Left ventricle myocardium inferior (tissue), 1 donor: ENCODE results near the gene ITIH5. TPM values are rescaled to one million over a fixed set of nuclear protein-coding genes. Genes with fewer than 3 reads are reported as not detected.
"Not testable (repeated sequence)": the region's sequence is repeated elsewhere in the genome, so short reads cannot be mapped to it uniquely, and the experiment has no call there.

Experiments
- DNase-seq: peaks from one replicate; pipeline ENCODE4 v3.0.0-alpha.2; 2020
- H3K27ac ChIP-seq: fragments of 200-600 bp; replicated peaks from 2 replicates; pipeline ENCODE4 v1.8.0; 2021
- H3K27me3 ChIP-seq: fragments of 200-600 bp; 2 replicates; pipeline ENCODE4 v1.8.0; 2021; ENCODE audit warnings: low read depth
- H3K36me3 ChIP-seq: fragments of 200-600 bp; 2 replicates; pipeline ENCODE4 v1.8.0; 2021
- H3K4me1 ChIP-seq: fragments of 200-600 bp; 2 replicates; pipeline ENCODE4 v1.8.0; 2021
- H3K4me3 ChIP-seq: fragments of 200-600 bp; 2 replicates; pipeline ENCODE4 v1.8.0; 2021; ENCODE audit warnings: mild to moderate bottlenecking, moderate library complexity
- H3K9me3 ChIP-seq: fragments of 200-600 bp; replicated peaks from 2 replicates; pipeline ENCODE4 v1.8.0; 2021
- intact Hi-C: fragments of 100-400 bp; cut with micrococcal nuclease; formaldehyde crosslinking; loops from one replicate; pipeline ENCODE4 v1.11.0; 2022
- total RNA-seq: library from RNA; stranded (reverse); fragmentation: NEBNext Ultra II Directional; extraction: Animal tissue kit (Norgen Biotek cat#: 25700); gene quantifications from one replicate; pipeline ENCODE4 v1.2.1, GENCODE V29; 2021
- TF ChIP-seq, protein P1 (sequence below): fragments of 200-600 bp; IDR thresholded peaks from 2 replicates; pipeline ENCODE4 v1.8.0; 2021; ENCODE audit warnings: antibody characterized with exemption, mild to moderate bottlenecking, borderline replicate concordance
- donor health status: DM: no; HTN: yes; CAD: no; lungs with severe emphysema.

ITIH5 gene
- total RNA-seq, 1 donor from 2014 or later = 10.8 TPM

- H3K4me1 ChIP-seq = peaks cover 20% of the 10 kb centered on the region
- DNase-seq = no peak
- intact Hi-C loops = no loop called here
- no peak overlapping the region for H3K4me3 ChIP-seq
- TF ChIP-seq, protein P1, sequence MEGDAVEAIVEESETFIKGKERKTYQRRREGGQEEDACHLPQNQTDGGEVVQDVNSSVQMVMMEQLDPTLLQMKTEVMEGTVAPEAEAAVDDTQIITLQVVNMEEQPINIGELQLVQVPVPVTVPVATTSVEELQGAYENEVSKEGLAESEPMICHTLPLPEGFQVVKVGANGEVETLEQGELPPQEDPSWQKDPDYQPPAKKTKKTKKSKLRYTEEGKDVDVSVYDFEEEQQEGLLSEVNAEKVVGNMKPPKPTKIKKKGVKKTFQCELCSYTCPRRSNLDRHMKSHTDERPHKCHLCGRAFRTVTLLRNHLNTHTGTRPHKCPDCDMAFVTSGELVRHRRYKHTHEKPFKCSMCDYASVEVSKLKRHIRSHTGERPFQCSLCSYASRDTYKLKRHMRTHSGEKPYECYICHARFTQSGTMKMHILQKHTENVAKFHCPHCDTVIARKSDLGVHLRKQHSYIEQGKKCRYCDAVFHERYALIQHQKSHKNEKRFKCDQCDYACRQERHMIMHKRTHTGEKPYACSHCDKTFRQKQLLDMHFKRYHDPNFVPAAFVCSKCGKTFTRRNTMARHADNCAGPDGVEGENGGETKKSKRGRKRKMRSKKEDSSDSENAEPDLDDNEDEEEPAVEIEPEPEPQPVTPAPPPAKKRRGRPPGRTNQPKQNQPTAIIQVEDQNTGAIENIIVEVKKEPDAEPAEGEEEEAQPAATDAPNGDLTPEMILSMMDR = no peak
- no peaks in the 10 kb centered on the region for H3K9me3 ChIP-seq
- no peaks in the 10 kb centered on the region for H3K36me3 ChIP-seq
- H3K27ac ChIP-seq = no peak overlapping the region
- peaks cover 80% of the 10 kb centered on the region for H3K27me3 ChIP-seq
Observed at GRCh38 chr10:7662522-7662921, 4.2 kb downstream of the ITIH5 start.

DNA sequence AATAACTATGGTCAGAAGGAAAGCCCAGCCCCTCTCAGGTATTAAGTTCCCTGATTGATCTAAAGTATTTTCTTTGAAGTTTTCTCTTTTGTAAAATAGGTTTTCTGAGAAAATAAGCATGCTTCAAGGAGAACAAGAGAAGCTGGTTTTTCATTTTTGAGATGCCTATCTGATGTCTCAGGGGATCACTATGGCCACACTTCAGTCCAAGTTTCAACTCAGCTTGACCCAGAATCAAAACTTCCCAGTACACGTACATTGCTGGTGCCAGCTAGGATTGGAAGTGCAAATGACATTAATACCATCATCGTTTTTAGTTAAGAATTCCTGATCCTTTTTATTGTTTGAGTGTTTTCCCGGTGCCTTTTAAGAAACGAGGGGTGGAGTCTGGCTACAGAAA, 7.2 kb downstream of the ITIH5 start:
- Histone ChIP-seq H3K4me3 (no peak overlapping the region), H3K4me1 (no peaks in the 10 kb centered on the region), H3K27ac (no peak overlapping the region), H3K36me3 (no peaks in the 10 kb centered on the region), H3K9me3 (no peaks in the 10 kb centered on the region), H3K27me3 (peaks cover 58% of the 10 kb centered on the region)
- TF ChIP-seq, protein P1 = no peak
- no peak for DNase-seq
- intact Hi-C loops = no loop called here

DNA sequence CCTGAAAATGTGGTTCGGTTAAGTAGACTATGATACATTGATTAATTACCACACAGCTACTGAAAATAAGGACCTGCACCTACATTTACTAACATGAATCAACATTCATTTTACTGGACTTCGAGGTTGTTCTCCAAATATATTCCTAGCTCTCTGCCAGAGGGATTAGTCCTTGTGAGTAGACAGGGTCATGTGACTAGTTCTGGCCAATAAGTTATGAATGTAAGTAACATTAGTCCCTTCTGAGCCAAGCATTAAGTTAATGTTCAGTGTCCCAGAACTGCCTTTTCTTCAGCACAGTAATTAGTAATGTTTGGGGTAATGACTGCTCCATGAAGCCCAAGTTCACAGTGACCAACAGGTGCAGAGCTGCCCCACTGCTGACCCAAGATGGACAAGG, 9.2 kb downstream of the ITIH5 start:
- intact Hi-C loops = no loop called here
- Histone ChIP-seq H3K4me1 (no peaks in the 10 kb centered on the region), H3K27me3 (peaks cover 38% of the 10 kb centered on the region), H3K4me3 (no peak overlapping the region), H3K36me3 (no peaks in the 10 kb centered on the region), H3K27ac (no peak overlapping the region), H3K9me3 (no peaks in the 10 kb centered on the region)
- no peak for DNase-seq
- TF ChIP-seq, protein P1 = no peak

- DNase-seq, H3K27ac ChIP-seq, intact Hi-C loops, H3K36me3 ChIP-seq, H3K4me3 ChIP-seq, H3K9me3 ChIP-seq, H3K4me1 ChIP-seq: not testable (repeated sequence)
- H3K27me3 ChIP-seq = peaks cover 33% of the 10 kb centered on the region
Observed at GRCh38 chr10:7657079-7657478, 9.7 kb downstream of the ITIH5 start.

GRCh38 chr10:7651853-7652470, 14.8 kb downstream of the ITIH5 start:
- no peak for DNase-seq
- TF ChIP-seq, protein P1 = no peak
- H3K36me3 ChIP-seq = no peaks in the 10 kb centered on the region
- peaks cover 7% of the 10 kb centered on the region for H3K9me3 ChIP-seq
- no peak overlapping the region for H3K4me3 ChIP-seq
- H3K27me3 ChIP-seq = no peaks in the 10 kb centered on the region
- peaks cover 21% of the 10 kb centered on the region for H3K4me1 ChIP-seq
- H3K27ac ChIP-seq = no peak overlapping the region
- intact Hi-C loops = no loop called here

DNA sequence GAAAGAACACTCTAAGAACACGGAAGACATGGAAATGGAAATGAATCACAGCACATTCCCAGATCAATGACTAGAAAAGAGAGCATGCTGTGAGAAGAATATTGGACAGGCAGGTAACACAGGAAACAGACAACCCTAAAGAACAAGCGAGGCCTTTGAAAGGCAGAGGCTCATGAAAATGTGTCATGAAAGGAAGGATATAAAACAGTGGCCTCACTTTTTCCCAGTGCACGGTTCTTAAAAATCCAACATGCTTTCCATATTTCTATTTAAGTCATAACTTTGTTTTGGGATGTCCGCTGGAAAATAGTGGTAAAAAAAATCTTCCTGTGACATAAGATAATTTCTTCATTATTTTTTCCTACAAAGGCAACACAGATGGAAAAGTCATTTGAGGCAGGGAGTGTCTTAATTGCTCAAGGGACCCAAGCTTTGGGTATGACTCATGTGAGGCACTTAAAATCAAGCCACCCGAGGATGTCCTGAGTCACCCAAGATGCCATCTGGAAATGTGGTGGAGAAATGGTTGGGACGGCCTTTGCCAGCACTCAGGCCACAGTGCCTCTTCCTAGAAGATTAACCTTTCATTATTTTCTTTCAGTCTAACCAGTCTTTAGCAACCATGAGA, 17.0 kb downstream of the ITIH5 start:
- H3K27ac ChIP-seq = peak overlapping the region; percentile 52
- peaks cover 7% of the 10 kb centered on the region for H3K9me3 ChIP-seq
- H3K4me1 ChIP-seq = peaks cover 21% of the 10 kb centered on the region
- TF ChIP-seq, protein P1 = no peak
- no peaks in the 10 kb centered on the region for H3K27me3 ChIP-seq
- intact Hi-C loops = no loop called here
- no peak overlapping the region for H3K4me3 ChIP-seq
- H3K36me3 ChIP-seq = no peaks in the 10 kb centered on the region
- DNase-seq = no peak
